HEK293T (cell line): ENCODE results near the gene TAF1B.
"Not testable (repeated sequence)": the region's sequence is repeated elsewhere in the genome, so short reads cannot be mapped to it uniquely, and the experiment has no call there.

Source experiments
- BHLHE40 ChIP-seq: fragments of 450-650 bp; IDR thresholded peaks from 2 replicates; pipeline ENCODE4 v1.6.1; 2016; ENCODE audit warnings: mild to moderate bottlenecking, moderate library complexity, borderline replicate concordance
- CTBP1 ChIP-seq: fragments of 450-650 bp; IDR thresholded peaks from 2 replicates; pipeline ENCODE4 v1.6.1; 2016; ENCODE audit warnings: borderline replicate concordance
- ELF4 ChIP-seq: fragments of 450-650 bp; IDR thresholded peaks from 2 replicates; pipeline ENCODE4 v1.6.1; 2017; ENCODE audit warnings: antibody characterized with exemption
- FOXA1 ChIP-seq: fragments of 450-650 bp; IDR thresholded peaks from 2 replicates; pipeline ENCODE4 v1.6.1; 2016; ENCODE audit warnings: mild to moderate bottlenecking
- FOXK2 ChIP-seq: fragments of 450-650 bp; IDR thresholded peaks from 2 replicates; pipeline ENCODE4 v1.6.1; 2016; ENCODE audit warnings: mild to moderate bottlenecking
- FOXM1 ChIP-seq: fragments of 450-650 bp; IDR thresholded peaks from 2 replicates; pipeline ENCODE4 v1.6.1; 2017; ENCODE audit warnings: mild to moderate bottlenecking, borderline replicate concordance
- HDGF ChIP-seq: fragments of 450-650 bp; IDR thresholded peaks from 2 replicates; pipeline ENCODE4 v1.6.1; 2017; ENCODE audit warnings: antibody characterized with exemption, borderline replicate concordance
- LEF1 ChIP-seq: fragments of 450-650 bp; IDR thresholded peaks from 2 replicates; pipeline ENCODE4 v1.6.1; 2017; ENCODE audit warnings: mild to moderate bottlenecking, borderline replicate concordance
- NFRKB ChIP-seq: fragments of 450-650 bp; IDR thresholded peaks from 2 replicates; pipeline ENCODE4 v1.6.1; 2016; ENCODE audit warnings: mild to moderate bottlenecking, moderate library complexity
- SP1 ChIP-seq: fragments of 450-650 bp; IDR thresholded peaks from 2 replicates; pipeline ENCODE4 v1.6.1; 2017
- TARDBP ChIP-seq: fragments of 450-650 bp; IDR thresholded peaks from 2 replicates; pipeline ENCODE4 v1.6.1; 2016
- ZNF384 ChIP-seq: fragments of 450-650 bp; IDR thresholded peaks from 2 replicates; pipeline ENCODE4 v1.6.1; 2016
- TF ChIP-seq, protein P1 (sequence below): fragments of 450-650 bp; IDR thresholded peaks from 2 replicates; pipeline ENCODE4 v1.6.1; 2016

DNA sequence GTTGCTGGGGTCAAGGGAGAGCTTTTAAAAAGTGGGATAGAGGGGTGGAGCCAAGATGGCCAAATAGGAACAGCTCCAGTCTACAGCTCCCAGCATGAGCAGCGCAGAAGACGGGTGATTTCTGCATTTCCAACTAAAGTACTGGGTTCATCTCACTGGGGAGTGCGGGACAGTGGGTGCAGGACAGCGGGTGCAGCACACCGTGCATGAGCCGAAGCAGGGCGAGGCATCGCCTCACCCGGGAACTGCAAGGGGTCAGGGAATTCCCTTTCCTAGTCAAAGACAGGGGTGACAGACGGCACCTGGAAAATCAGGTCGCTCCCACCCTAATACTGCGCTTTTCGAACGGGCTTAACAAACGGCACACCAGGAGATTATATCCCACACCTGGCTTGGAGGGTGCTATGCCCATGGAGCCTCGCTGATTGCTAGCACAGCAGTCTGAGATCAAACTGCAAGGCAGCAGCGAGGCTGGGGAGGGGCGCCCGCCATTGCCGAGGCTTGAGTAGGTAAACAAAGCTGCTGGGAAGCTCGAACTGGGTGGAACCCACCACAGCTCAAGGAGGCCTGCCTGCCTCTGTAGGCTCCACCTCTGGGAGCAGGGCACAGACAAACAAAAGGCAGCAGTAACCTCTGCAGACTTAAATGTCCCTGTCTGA, 17.8 kb downstream of the TAF1B start:
- not testable (repeated sequence) for TF ChIP-seq CTBP1, FOXK2, LEF1, SP1, FOXM1, ELF4, FOXA1, NFRKB, BHLHE40, ZNF384, HDGF, TARDBP
- TF ChIP-seq, protein P1, sequence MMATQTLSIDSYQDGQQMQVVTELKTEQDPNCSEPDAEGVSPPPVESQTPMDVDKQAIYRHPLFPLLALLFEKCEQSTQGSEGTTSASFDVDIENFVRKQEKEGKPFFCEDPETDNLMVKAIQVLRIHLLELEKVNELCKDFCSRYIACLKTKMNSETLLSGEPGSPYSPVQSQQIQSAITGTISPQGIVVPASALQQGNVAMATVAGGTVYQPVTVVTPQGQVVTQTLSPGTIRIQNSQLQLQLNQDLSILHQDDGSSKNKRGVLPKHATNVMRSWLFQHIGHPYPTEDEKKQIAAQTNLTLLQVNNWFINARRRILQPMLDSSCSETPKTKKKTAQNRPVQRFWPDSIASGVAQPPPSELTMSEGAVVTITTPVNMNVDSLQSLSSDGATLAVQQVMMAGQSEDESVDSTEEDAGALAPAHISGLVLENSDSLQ: not testable (repeated sequence)
